H1 (cell line): ENCODE measurements around the gene FADS3.

Source experiments
- ASH2L ChIP-seq: fragments of 200-600, 300-600 bp; sonication (generic); IDR thresholded peaks from one replicate; pipeline ENCODE4 v1.7.1; 2017; ENCODE audit warnings: low read length
- ATF3 ChIP-seq: IDR thresholded peaks from 2 replicates; pipeline ENCODE4 v1.6.1; 2011; ENCODE audit warnings: low read depth, mild to moderate bottlenecking, low read length; ENCODE audit not compliant: insufficient read depth
- CHD1 ChIP-seq: IDR thresholded peaks from 2 replicates; pipeline ENCODE4 v1.6.1; 2012; ENCODE audit warnings: low read depth, low read length, improper control_type of control experiment
- CTCF ChIP-seq, 3 experiments: IDR thresholded peaks; 1 replicate in 2 of 3; 2 replicates in 1 of 3; pipeline versions ENCODE4 v1.5.1 to v1.6.1; 2011; ENCODE audit warnings: low read length in 3 of 3, mild to moderate bottlenecking in 3 of 3, inconsistent platforms in 2 of 3, low read depth in 1 of 3, moderate library complexity in 1 of 3; ENCODE audit not compliant: insufficient read depth in 1 of 3; ENCODE audit errors: control extremely low read depth in 1 of 3
- EZH2 ChIP-seq: fragments of 200-600 bp; sonication (generic); IDR thresholded peaks from 2 replicates; pipeline ENCODE4 v1.7.1; 2012; ENCODE audit warnings: low read depth, mild to moderate bottlenecking, moderate library complexity, low read length, inconsistent platforms; ENCODE audit not compliant: severe bottlenecking
- TCF12 ChIP-seq: IDR thresholded peaks from 2 replicates; pipeline ENCODE4 v1.6.1; 2011; ENCODE audit warnings: low read depth, mild to moderate bottlenecking, low read length
- YY1 ChIP-seq: IDR thresholded peaks from 2 replicates; pipeline ENCODE4 v1.6.1; 2011; ENCODE audit warnings: low read depth, mild to moderate bottlenecking, low read length

GRCh38 chr11:61869708-61870451, 21.5 kb downstream of the FADS3 start:
- TF ChIP-seq EZH2 (no peak), CTCF (IDR thresholded peaks at IDR 0.05; ENCODE audit: control extremely low read depth in 1 of 3, insufficient read depth in 1 of 3, low read depth in 1 of 3, low read length in 3 of 3) (no peak), YY1 (no peak), CHD1 (no peak), ATF3 (no peak), ASH2L (no peak), TCF12 (no peak)
